ENCODE measurements around the gene MRPL51. TPM values are rescaled to one million over a fixed set of nuclear protein-coding genes. Genes with fewer than 3 reads are reported as not detected.

MRPL51 gene
- total and polyA plus RNA-seq, 10 of the 15 experiments (the other 5 are each of a cell fraction or from before 2014, with no cell fraction given), result 137 to 1,202 (median 267) TPM

- TF ChIP-seq POU2F2 (IDR thresholded peaks at IDR 0.05; ENCODE audit: borderline replicate concordance, low read depth, low read length) (peak; percentile 76), IKZF1 (conservative IDR thresholded peaks at IDR 0.05) (peak; percentile 98), MXI1 (IDR thresholded peaks at IDR 0.05; ENCODE audit: low read depth, low read length) (peak; percentile 74), SUPT20H (IDR thresholded peaks at IDR 0.05; ENCODE audit: borderline replicate concordance, control insufficient read depth, low read depth, low read length) (no peak), HCFC1 (IDR thresholded peaks at IDR 0.05; ENCODE audit: low read length) (peak; percentile 17; the same call in 1 of the 2 replicates), IKZF2 (IDR thresholded peaks at IDR 0.05) (peak; percentile 96 to 97), ZNF207 (IDR thresholded peaks at IDR 0.05; ENCODE audit: borderline replicate concordance) (peak; percentile 68; the same call in 1 of the 2 replicates), NR2F1 (conservative IDR thresholded peaks at IDR 0.05) (peak; percentile 40; the same call in 1 of the 2 replicates), RUNX3 (IDR thresholded peaks at IDR 0.05; ENCODE audit: low read length) (peak; percentile 92), SKIL (IDR thresholded peaks at IDR 0.05; ENCODE audit: low read depth, poor library complexity, severe bottlenecking) (no peak), DPF2 (IDR thresholded peaks at IDR 0.05) (peak; percentile 96), BACH1 (IDR thresholded peaks at IDR 0.05; ENCODE audit: borderline replicate concordance) (peak; percentile 76; the same call in 1 of the 2 replicates), STAT3 (IDR thresholded peaks at IDR 0.05; ENCODE audit: low read depth, low read length) (no peak), CREB1 (IDR thresholded peaks at IDR 0.05; ENCODE audit: low read depth) (peak; percentile 81; the same call in 1 of the 2 replicates), RAD51 (IDR thresholded peaks at IDR 0.05) (peak; percentile 75), POLR2AphosphoS5 (IDR thresholded peaks at IDR 0.05; ENCODE audit: low read length) (peak; percentile 86), YY1 (IDR thresholded peaks at IDR 0.05; ENCODE audit: low read depth, low read length) (no peak), BMI1 (IDR thresholded peaks at IDR 0.05; ENCODE audit: borderline replicate concordance) (no peak)
- TF ChIP-seq, protein P1, sequence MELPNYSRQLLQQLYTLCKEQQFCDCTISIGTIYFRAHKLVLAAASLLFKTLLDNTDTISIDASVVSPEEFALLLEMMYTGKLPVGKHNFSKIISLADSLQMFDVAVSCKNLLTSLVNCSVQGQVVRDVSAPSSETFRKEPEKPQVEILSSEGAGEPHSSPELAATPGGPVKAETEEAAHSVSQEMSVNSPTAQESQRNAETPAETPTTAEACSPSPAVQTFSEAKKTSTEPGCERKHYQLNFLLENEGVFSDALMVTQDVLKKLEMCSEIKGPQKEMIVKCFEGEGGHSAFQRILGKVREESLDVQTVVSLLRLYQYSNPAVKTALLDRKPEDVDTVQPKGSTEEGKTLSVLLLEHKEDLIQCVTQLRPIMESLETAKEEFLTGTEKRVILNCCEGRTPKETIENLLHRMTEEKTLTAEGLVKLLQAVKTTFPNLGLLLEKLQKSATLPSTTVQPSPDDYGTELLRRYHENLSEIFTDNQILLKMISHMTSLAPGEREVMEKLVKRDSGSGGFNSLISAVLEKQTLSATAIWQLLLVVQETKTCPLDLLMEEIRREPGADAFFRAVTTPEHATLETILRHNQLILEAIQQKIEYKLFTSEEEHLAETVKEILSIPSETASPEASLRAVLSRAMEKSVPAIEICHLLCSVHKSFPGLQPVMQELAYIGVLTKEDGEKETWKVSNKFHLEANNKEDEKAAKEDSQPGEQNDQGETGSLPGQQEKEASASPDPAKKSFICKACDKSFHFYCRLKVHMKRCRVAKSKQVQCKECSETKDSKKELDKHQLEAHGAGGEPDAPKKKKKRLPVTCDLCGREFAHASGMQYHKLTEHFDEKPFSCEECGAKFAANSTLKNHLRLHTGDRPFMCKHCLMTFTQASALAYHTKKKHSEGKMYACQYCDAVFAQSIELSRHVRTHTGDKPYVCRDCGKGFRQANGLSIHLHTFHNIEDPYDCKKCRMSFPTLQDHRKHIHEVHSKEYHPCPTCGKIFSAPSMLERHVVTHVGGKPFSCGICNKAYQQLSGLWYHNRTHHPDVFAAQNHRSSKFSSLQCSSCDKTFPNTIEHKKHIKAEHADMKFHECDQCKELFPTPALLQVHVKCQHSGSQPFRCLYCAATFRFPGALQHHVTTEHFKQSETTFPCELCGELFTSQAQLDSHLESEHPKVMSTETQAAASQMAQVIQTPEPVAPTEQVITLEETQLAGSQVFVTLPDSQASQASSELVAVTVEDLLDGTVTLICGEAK (IDR thresholded peaks at IDR 0.05; ENCODE audit: borderline replicate concordance), result peak; percentile 76; the same call in 1 of the 2 replicates
- TF ChIP-seq, protein P2, sequence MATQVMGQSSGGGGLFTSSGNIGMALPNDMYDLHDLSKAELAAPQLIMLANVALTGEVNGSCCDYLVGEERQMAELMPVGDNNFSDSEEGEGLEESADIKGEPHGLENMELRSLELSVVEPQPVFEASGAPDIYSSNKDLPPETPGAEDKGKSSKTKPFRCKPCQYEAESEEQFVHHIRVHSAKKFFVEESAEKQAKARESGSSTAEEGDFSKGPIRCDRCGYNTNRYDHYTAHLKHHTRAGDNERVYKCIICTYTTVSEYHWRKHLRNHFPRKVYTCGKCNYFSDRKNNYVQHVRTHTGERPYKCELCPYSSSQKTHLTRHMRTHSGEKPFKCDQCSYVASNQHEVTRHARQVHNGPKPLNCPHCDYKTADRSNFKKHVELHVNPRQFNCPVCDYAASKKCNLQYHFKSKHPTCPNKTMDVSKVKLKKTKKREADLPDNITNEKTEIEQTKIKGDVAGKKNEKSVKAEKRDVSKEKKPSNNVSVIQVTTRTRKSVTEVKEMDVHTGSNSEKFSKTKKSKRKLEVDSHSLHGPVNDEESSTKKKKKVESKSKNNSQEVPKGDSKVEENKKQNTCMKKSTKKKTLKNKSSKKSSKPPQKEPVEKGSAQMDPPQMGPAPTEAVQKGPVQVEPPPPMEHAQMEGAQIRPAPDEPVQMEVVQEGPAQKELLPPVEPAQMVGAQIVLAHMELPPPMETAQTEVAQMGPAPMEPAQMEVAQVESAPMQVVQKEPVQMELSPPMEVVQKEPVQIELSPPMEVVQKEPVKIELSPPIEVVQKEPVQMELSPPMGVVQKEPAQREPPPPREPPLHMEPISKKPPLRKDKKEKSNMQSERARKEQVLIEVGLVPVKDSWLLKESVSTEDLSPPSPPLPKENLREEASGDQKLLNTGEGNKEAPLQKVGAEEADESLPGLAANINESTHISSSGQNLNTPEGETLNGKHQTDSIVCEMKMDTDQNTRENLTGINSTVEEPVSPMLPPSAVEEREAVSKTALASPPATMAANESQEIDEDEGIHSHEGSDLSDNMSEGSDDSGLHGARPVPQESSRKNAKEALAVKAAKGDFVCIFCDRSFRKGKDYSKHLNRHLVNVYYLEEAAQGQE (IDR thresholded peaks at IDR 0.05; ENCODE audit: low read depth, low read length), result no peak
- TF ChIP-seq, protein P3, sequence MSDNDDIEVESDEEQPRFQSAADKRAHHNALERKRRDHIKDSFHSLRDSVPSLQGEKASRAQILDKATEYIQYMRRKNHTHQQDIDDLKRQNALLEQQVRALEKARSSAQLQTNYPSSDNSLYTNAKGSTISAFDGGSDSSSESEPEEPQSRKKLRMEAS (IDR thresholded peaks at IDR 0.05; ENCODE audit: low read depth, low read length), result peak; percentile 68
Measured at GRCh38 chr12:6461401-6462233, 31.4 kb downstream of the MRPL51 start (continued).

All from GM12878 (cell line).